DND-41 (cell line): Measurements from ENCODE around the gene HDAC4.

Experiments
- ATAC-seq: fragments of 200-7000 bp; cut with Tn5 transposase; 3 replicates; pipeline ENCODE4 v1.9.1; 2021; ENCODE audit warnings: low read depth; ENCODE audit not compliant: insufficient read depth
- DNase-seq: peaks from one replicate; pipeline ENCODE4 v3.0.0-alpha.2; 2020
- H2AFZ ChIP-seq: 2 replicates; pipeline ENCODE4 v1.6.0; 2012; ENCODE audit warnings: low read depth, low read length
- H3K27ac ChIP-seq: 2 replicates; pipeline ENCODE4 v1.5.1; 2012; ENCODE audit warnings: low read length, inconsistent platforms
- H3K27me3 ChIP-seq: fragments of 200-600 bp; sonication (generic); 2 replicates; pipeline ENCODE4 v1.6.0; 2012; ENCODE audit warnings: low read length, mild to moderate bottlenecking, inconsistent platforms; ENCODE audit not compliant: insufficient read depth, poor library complexity
- H3K36me3 ChIP-seq: 2 replicates; pipeline ENCODE4 v1.5.1; 2012; ENCODE audit warnings: low read length, inconsistent platforms; ENCODE audit not compliant: insufficient read depth
- H3K4me1 ChIP-seq: 2 replicates; pipeline ENCODE4 v1.5.1; 2012; ENCODE audit warnings: mild to moderate bottlenecking, low read length; ENCODE audit not compliant: insufficient read depth
- H3K4me2 ChIP-seq: 2 replicates; pipeline ENCODE4 v1.6.0; 2012; ENCODE audit warnings: mild to moderate bottlenecking, moderate library complexity, low read length, inconsistent platforms; ENCODE audit not compliant: insufficient read depth
- H3K4me3 ChIP-seq, 2 experiments: fragments of 200-600 bp in 1 of 2; shearing (Covaris generic) in 1 of 2; 2 replicates each; pipeline ENCODE4 v1.5.1; 2012 to 2016; ENCODE audit warnings: inconsistent platforms in 2 of 2, low read length in 2 of 2, mild to moderate bottlenecking in 2 of 2, low read depth in 1 of 2, moderate library complexity in 1 of 2
- H3K79me2 ChIP-seq: 2 replicates; pipeline ENCODE4 v1.6.0; 2012; ENCODE audit warnings: low read length, inconsistent platforms; ENCODE audit not compliant: insufficient read depth
- H3K9ac ChIP-seq: 2 replicates; pipeline ENCODE4 v1.6.0; 2012; ENCODE audit warnings: low read depth, mild to moderate bottlenecking, inconsistent platforms, low read length, moderate library complexity
- H3K9me3 ChIP-seq: 2 replicates; pipeline ENCODE4 v1.5.1; 2012; ENCODE audit warnings: low read length, moderate library complexity, mild to moderate bottlenecking, inconsistent platforms; ENCODE audit not compliant: insufficient read depth, severe bottlenecking
- H4K20me1 ChIP-seq: 2 replicates; pipeline ENCODE4 v1.6.0; 2012; ENCODE audit warnings: low read length; ENCODE audit not compliant: insufficient read depth
- CTCF ChIP-seq: IDR thresholded peaks from 2 replicates; pipeline ENCODE4 v1.5.1; 2012; ENCODE audit warnings: borderline replicate concordance, low read length, moderate library complexity, mild to moderate bottlenecking; ENCODE audit not compliant: poor library complexity, severe bottlenecking; ENCODE audit errors: extremely low read depth
- EZH2 ChIP-seq: IDR thresholded peaks from 3 replicates; pipeline ENCODE4 v1.6.1; 2012; ENCODE audit warnings: borderline replicate concordance, low read depth, mild to moderate bottlenecking, moderate library complexity, low read length, inconsistent platforms; ENCODE audit not compliant: severe bottlenecking

Gene HDAC4

GRCh38 chr2:239102266-239102665, 298.6 kb downstream of the HDAC4 start:
- Histone ChIP-seq H3K27ac (no peak overlapping the region), H3K79me2 (peaks cover 11% of the 10 kb centered on the region), H3K4me2 (no peak overlapping the region), H3K4me1 (no peaks in the 10 kb centered on the region), H3K9ac (no peak overlapping the region), H4K20me1 (peaks cover 67% of the 10 kb centered on the region), H3K27me3 (no peaks in the 10 kb centered on the region), H3K36me3 (peaks cover 98% of the 10 kb centered on the region), H3K9me3 (no peaks in the 10 kb centered on the region), H2AFZ (no peak overlapping the region), H3K4me3 (no peak overlapping the region)
- DNase-seq, result no peak
- ATAC-seq, result no peak
- TF ChIP-seq CTCF (no peak), EZH2 (no peak)

GRCh38 chr2:239101807-239102206, 299.0 kb downstream of the HDAC4 start:
- Histone ChIP-seq H3K4me2 (no peak overlapping the region), H3K27me3 (no peaks in the 10 kb centered on the region), H3K36me3 (peaks cover 98% of the 10 kb centered on the region), H3K9ac (no peak overlapping the region), H3K4me1 (no peaks in the 10 kb centered on the region), H3K27ac (no peak overlapping the region), H3K4me3 (no peak overlapping the region), H3K9me3 (no peaks in the 10 kb centered on the region), H2AFZ (no peak overlapping the region), H3K79me2 (peaks cover 12% of the 10 kb centered on the region), H4K20me1 (peaks cover 67% of the 10 kb centered on the region)
- ATAC-seq, result no peak
- TF ChIP-seq CTCF (no peak), EZH2 (no peak)
- no peak for DNase-seq

GRCh38 chr2:239101071-239101470, 299.7 kb downstream of the HDAC4 start:
- Histone ChIP-seq H3K4me1 (no peaks in the 10 kb centered on the region), H4K20me1 (peaks cover 62% of the 10 kb centered on the region), H3K4me3 (no peak overlapping the region), H3K9ac (no peak overlapping the region), H3K36me3 (peaks cover 95% of the 10 kb centered on the region), H2AFZ (no peak overlapping the region), H3K27ac (no peak overlapping the region; the same call in 1 of the 2 replicates), H3K9me3 (no peaks in the 10 kb centered on the region), H3K4me2 (no peak overlapping the region), H3K79me2 (peaks cover 12% of the 10 kb centered on the region), H3K27me3 (no peaks in the 10 kb centered on the region)
- no peak for TF ChIP-seq CTCF
- no peak for TF ChIP-seq EZH2
- no peak for DNase-seq
- ATAC-seq, result no peak

GRCh38 chr2:239099474-239099873, 301.3 kb downstream of the HDAC4 start:
- H3K4me3 ChIP-seq, result no peak overlapping the region
- peaks cover 12% of the 10 kb centered on the region for H3K79me2 ChIP-seq
- no peaks in the 10 kb centered on the region for H3K9me3 ChIP-seq
- H3K9ac ChIP-seq, result no peak overlapping the region
- no peak for ATAC-seq
- H3K36me3 ChIP-seq, result peaks cover 95% of the 10 kb centered on the region
- no peak for DNase-seq
- no peak overlapping the region for H2AFZ ChIP-seq
- H3K27ac ChIP-seq, result no peak overlapping the region
- H3K4me2 ChIP-seq, result no peak overlapping the region
- TF ChIP-seq EZH2, result no peak
- TF ChIP-seq CTCF, result no peak
- no peaks in the 10 kb centered on the region for H3K27me3 ChIP-seq
- H3K4me1 ChIP-seq, result no peaks in the 10 kb centered on the region
- H4K20me1 ChIP-seq, result peaks cover 55% of the 10 kb centered on the region
